Epidermal melanocyte (primary cell): ENCODE measurements around the gene GOLIM4.

Experiments
- DNase-seq: peaks from one replicate; pipeline ENCODE4 v3.0.0; 2011; ENCODE audit warnings: low spot score; ENCODE audit not compliant: insufficient read length

GOLIM4 gene

DNA sequence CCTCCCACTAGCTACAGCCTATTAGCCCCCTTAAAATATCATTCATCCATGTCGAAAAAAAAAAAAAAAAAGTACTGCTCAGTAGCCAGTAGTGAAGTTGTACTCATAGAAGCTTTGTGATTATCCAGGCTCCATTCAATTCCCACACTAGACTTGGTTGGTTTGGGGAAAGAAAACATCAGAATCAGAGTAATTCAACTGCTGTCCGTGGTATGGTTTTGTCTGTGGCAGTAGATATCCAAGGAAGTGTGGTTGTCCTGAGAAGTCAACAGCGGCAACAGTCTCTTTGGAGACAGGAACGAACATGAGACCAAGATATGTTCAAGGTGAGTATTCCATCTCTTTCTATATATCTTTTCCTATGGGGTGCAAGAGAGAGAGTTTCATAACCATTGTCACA, 99.2 kb downstream of the GOLIM4 start:
- DNase-seq, result no peak

DNA sequence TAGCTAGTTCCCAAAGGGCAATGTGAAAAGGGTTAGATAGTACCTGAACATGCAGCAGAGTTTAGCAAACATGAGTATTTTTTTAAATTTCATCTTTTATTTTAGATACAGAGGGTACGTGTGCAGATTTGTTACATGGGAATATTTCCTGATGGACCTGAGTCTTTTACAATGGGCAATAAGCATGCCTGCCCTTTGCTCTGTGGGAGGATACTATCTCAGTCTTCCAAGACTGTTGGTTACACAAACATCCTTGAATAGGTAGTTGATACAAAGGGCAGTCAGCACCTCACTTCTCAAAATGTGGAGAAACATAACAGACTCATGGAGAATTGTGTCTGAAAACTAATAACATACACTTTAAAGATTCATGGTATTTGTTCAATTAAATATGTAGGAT, 103.3 kb downstream of the GOLIM4 start:
- DNase-seq, result no peak

- no peak for DNase-seq
Measured at GRCh38 chr3:167991213-167991612, 104.5 kb downstream of the GOLIM4 start.

DNA sequence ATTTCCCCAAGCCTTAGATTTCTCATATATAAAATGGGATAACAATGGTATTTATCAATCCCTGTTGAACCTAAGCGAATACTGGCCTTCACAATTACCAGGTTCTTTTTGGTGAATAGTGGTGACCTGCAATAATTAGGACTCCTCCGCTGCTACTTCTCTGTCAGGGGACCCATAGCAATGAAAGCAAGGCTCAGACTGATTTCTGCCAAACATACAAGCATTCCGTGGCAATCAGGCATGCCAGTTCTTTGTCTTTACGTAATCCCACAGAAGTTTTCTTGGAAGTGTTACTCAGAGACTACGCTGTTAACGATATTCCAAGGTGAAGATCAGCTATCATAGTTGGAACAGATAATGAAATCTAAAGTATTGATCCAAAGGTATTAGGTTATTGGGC, 105.7 kb downstream of the GOLIM4 start:
- DNase-seq, result no peak

- no peak for DNase-seq
Measured at GRCh38 chr3:167989066-167989465, 106.7 kb downstream of the GOLIM4 start.

GRCh38 chr3:167983583-167983982, 112.1 kb downstream of the GOLIM4 start:
- DNase-seq, result no peak

- no peak for DNase-seq
Measured at GRCh38 chr3:167978486-167978885, 117.2 kb downstream of the GOLIM4 start.

GRCh38 chr3:167978071-167978470, 117.7 kb downstream of the GOLIM4 start:
- DNase-seq, result no peak

- DNase-seq, result no peak
Measured at GRCh38 chr3:167976516-167977361, 119.0 kb downstream of the GOLIM4 start.

DNA sequence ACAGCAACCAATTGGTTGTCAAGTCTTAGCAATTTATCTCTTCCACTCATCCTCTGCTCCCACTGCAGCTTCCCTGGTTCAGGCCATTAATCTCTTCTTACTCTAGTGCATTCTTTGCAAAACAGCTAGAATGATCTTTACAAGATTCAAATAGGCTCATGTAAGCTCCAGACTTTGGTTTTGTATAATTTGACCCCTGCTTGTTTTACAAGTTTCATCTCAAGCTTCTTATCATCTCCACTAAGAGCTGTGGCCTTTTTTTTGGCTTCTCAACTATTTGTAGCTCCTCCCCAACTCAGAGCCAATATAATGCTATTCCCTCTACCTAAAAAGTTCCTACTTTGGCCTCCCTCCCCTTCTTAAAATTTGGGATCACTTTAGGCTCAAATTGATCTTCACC, 121.8 kb downstream of the GOLIM4 start:
- no peak for DNase-seq

DNA sequence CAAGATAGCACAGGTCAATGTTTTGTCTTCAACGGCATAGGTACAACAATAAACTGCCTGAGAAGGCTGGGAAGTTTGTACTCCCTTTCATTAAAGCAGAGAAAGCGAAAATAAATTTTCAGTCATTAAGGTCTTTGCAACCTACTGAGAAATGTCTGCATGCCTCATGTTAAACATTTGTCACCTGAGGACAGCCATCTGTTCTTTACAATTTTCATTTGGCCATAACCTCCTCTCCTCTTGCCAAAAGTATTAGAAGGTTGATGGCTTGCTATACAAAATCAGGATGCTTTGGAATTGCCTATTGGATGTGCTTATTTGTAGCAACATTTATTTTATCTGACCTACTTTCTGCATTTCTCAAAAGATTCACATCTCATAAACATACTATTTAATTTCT, 122.7 kb downstream of the GOLIM4 start:
- DNase-seq, result no peak

DNA sequence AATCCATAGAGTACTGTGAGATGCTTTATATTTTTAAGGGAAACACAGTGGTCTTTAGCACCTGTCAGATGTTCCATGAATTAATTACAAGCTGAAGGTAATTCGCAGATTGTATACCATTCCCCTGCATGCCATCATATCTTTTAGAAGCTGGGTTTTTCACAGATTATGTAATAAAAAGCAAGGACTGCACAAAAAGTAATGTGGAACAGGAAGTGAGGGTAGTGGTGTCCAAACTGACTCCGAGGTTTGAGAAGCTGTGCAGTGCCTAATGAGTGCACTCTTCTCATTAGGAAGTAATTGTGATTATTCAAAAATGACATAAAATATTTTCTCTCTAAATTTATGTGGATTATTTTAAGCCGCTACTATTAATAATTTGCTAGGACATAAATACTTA, 123.2 kb downstream of the GOLIM4 start:
- no peak for DNase-seq

DNA sequence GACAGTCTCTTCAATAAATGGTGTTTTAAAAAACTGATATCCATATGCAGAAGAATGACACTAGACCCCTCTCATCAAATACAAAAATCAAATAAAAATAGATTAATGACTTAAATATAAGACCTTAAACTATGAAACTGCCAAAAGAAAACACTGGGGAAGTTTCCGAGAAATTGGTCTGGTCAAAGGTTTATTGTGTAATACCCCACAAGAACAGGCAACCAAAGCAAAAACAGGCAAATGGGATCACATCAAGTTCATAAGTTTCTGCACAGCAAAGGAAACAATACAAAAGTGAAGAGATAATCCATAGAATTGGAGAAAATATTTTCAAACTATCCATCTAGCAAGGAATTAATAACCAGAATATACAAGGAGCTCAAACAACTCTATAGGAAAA, 126.2 kb downstream of the GOLIM4 start:
- DNase-seq, result no peak

- no peak for DNase-seq
Measured at GRCh38 chr3:167967257-167968036, 128.3 kb downstream of the GOLIM4 start.
